GM12878 (cell line): ENCODE results near the gene C1orf50. TPM values are rescaled to one million over a fixed set of nuclear protein-coding genes. Genes with fewer than 3 reads are reported as not detected.

ENCODE experiments used
- ATAC-seq: fragments of 200-7000 bp; cut with Tn5 transposase; 3 replicates; pipeline ENCODE4 v1.9.1; 2020; ENCODE audit warnings: mild to moderate bottlenecking, moderate library complexity
- BruUV-seq: library from RNA; stranded (reverse); fragments of 400-500 nt; replicated peaks from 2 replicates; lab custom pipeline; 2021; lab: Mats Ljungman, UMichigan
- CTCF ChIA-PET: fragments of 300-600 bp; sonication (Branson Sonifier 250); formaldehyde crosslinking; extraction: SDS; loops from one replicate; lab custom pipeline; 2021; ENCODE audit warnings: inconsistent platforms; lab: Yijun Ruan, JAX
- POLR2A ChIA-PET: fragments of 350-600 bp; formaldehyde crosslinking; extraction: SDS; loops from one replicate; lab custom pipeline; 2021; ENCODE audit warnings: inconsistent platforms; lab: Charles Lee
- RAD21 ChIA-PET: fragments of 300-600 bp; sonication (Branson Sonifier 250); formaldehyde crosslinking; loops from one replicate; lab custom pipeline; 2023; ENCODE audit warnings: antibody characterized with exemption; ENCODE audit not compliant: unreplicated experiment; lab: Charles Lee
- SMC1A ChIA-PET: fragments of 300-600 bp; sonication (Branson Sonifier 250); formaldehyde crosslinking; loops from one replicate; lab custom pipeline; 2023; ENCODE audit not compliant: unreplicated experiment, uncharacterized antibody; lab: Charles Lee
- DNase-seq: peaks from one replicate; pipeline ENCODE4 v3.0.0-alpha.2; 2011; ENCODE audit warnings: low read depth, low spot score
- FAIRE-seq: peaks from 3 replicates; lab custom pipeline; 2011; peaks lifted over from hg19 to GRCh38; lab: Jason Lieb, UNC
- H2AFZ ChIP-seq: 2 replicates; pipeline ENCODE4 v1.6.0; 2011; ENCODE audit warnings: low read depth, low read length, control low read depth; ENCODE audit not compliant: control insufficient read depth
- H3K27ac ChIP-seq: 2 replicates; pipeline ENCODE4 v1.5.1; 2011; ENCODE audit warnings: control low read depth; ENCODE audit not compliant: control insufficient read depth, insufficient read depth
- H3K27me3 ChIP-seq, 2 experiments: replicated peaks in 1 of 2; 2 replicates each; pipeline versions ENCODE4 v1.6.0 to v1.6.1; 2011; ENCODE audit warnings: low read length in 1 of 2; ENCODE audit not compliant: control insufficient read depth in 2 of 2, insufficient read depth in 2 of 2
- H3K36me3 ChIP-seq, 2 experiments: 2 replicates each; pipeline ENCODE4 v1.5.1; 2011; ENCODE audit warnings: low read length in 1 of 2; ENCODE audit not compliant: control insufficient read depth in 2 of 2, insufficient read depth in 2 of 2
- H3K4me1 ChIP-seq: 2 replicates; pipeline ENCODE4 v1.6.1; 2011; ENCODE audit warnings: mild to moderate bottlenecking, low read length, moderate library complexity, mixed read lengths; ENCODE audit not compliant: control insufficient read depth, insufficient read depth
- H3K4me2 ChIP-seq: 2 replicates; pipeline ENCODE4 v1.6.0; 2011; ENCODE audit warnings: control low read depth; ENCODE audit not compliant: control insufficient read depth, insufficient read depth
- H3K4me3 ChIP-seq: fragments of 200-600 bp; sonication (generic); 2 replicates; pipeline ENCODE4 v1.5.1; 2016
- H3K79me2 ChIP-seq: 2 replicates; pipeline ENCODE4 v1.6.0; 2011; ENCODE audit warnings: low read length; ENCODE audit not compliant: control insufficient read depth, insufficient read depth
- H3K9ac ChIP-seq: 2 replicates; pipeline ENCODE4 v1.8.0; 2011; ENCODE audit warnings: low read length, control low read depth, mixed read lengths; ENCODE audit not compliant: control insufficient read depth, insufficient read depth
- H3K9me3 ChIP-seq: replicated peaks from 3 replicates; pipeline ENCODE4 v1.5.1; 2011; ENCODE audit warnings: mild to moderate bottlenecking, low read length; ENCODE audit not compliant: control insufficient read depth, insufficient read depth
- H4K20me1 ChIP-seq: 2 replicates; pipeline ENCODE4 v1.6.0; 2011; ENCODE audit not compliant: control insufficient read depth, insufficient read depth
- MAX ChIP-seq: IDR thresholded peaks from 2 replicates; pipeline ENCODE4 v1.6.1; 2012; ENCODE audit warnings: low read depth, low read length, improper control_type of control experiment
- MYB ChIP-seq: fragments of 150-350 bp; IDR thresholded peaks from 2 replicates; pipeline ENCODE4 v1.6.1; 2014; ENCODE audit warnings: mild to moderate bottlenecking, low read depth, low read length, borderline replicate concordance
- NRF1 ChIP-seq: conservative IDR thresholded peaks from 2 replicates; pipeline ENCODE4 v1.6.1; 2011; ENCODE audit warnings: mild to moderate bottlenecking, low read depth, low read length, improper control_type of control experiment
- PML ChIP-seq: IDR thresholded peaks from 2 replicates; pipeline ENCODE4 v1.6.1; 2012; ENCODE audit warnings: low read length, inconsistent platforms
- WGBS: methylation state at CpG from one replicate; pipeline ENCODE4 v1.1.6; 2016; ENCODE audit warnings: low lambda C conversion rate; ENCODE audit not compliant: insufficient replicate concordance, insufficient coverage; ENCODE audit errors: missing lambda C conversion rate; 5-methylcytosine and 5-hydroxymethylcytosine counted together
- in situ Hi-C: fragments of 300-500 bp; cut with MboI; formaldehyde crosslinking; loops from 9 replicates; pipeline ENCODE4 v1.14.3; 2018; ENCODE audit warnings: mixed read lengths
- intact Hi-C: fragments of 100-400 bp; cut with micrococcal nuclease; formaldehyde crosslinking; loops from one replicate; pipeline ENCODE4 v1.14.2; 2022; ENCODE audit not compliant: unreplicated experiment
- polyA plus RNA-seq, 11 experiments: library from polyadenylated mRNA; depleted of rRNA in 4 of 11; unstranded in 6 of 11; stranded (reverse) in 5 of 11; fragments of >200 nt; fragmentation: Nextera tagmentation in 4 of 11; fragmentation: Illumina TruSeq in 1 of 11; extraction: Ambion mirVana in 4 of 11; extraction: Trizol in 1 of 11; gene quantifications; 1 replicate in 1 of 11; 2 replicates in 10 of 11; pipeline versions ENCODE4 v1.2.1 to v1.2.3, GENCODE V29; 2011 to 2016; ENCODE audit warnings: inconsistent platforms in 2 of 11, missing spikeins in 2 of 11, low read depth in 1 of 11
- total RNA-seq, 4 experiments: library from RNA; depleted of rRNA in 3 of 4; stranded (reverse); fragments of >200 nt in 3 of 4; fragmentation: Illumina TruSeq in 1 of 4; extraction: Trizol in 1 of 4; gene quantifications; 2 replicates each; pipeline versions ENCODE4 v1.2.1 to v1.2.3, GENCODE V29; 2013 to 2021

The C1orf50 gene
- total and polyA plus RNA-seq, 10 of the 15 experiments (the other 5 are each of a cell fraction or from before 2014, with no cell fraction given), result 1.2 to 10.7 (median 6.7) TPM

DNA sequence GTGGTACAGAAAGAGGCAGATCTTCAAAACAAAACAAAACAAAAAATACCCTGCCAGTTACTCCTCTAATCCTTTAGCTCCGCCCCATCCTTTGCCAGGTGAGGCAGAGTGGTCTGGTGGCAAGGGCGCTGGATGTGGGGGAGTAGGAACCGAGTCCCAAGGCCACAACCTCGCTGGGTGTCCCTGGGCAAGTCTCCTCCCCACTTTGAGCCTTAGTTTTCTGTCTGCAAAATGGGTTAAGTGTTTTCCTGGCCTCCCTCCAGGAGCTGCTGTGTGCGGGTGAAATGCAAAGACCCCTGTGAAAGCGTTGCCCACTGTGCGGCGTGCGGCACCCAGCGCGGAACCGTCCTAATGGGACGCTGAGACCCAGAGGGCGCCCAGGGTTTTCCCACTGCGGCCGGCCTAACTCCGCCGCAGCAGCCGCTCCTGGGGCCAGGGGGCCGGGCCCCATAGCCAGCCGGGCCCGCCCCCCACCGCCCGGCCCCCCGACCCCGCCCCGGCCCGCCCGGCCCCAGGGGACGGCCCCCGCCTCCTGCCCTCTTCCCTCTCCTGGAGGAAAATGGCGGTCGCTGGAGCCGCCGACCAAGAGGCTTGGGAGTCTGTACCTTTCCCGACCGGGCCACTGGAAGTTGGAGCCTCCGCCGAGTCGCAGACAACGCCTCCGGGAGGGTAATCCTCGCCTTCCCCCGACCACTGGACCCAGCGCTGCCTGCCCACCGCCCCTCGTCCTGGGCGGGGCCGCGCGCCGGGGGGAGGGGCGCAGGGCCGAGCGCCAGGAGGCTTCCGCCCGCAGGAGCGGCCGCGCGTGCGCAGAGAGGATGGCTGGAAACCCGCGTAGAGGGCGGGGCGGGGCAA, 49.8 kb downstream of the C1orf50 start, which contains the start of the genes ERMAP and SVBP (continued):
- TF ChIP-seq MAX (no peak; the same call in 1 of the 2 replicates), MYB (no peak)

- in situ Hi-C loops, result no loop called here
- intact Hi-C loops, result loop anchor here (2.0 kb wide), 1 partner anchor 51 kb away; the partner anchor contains the start of genes C1orf50 and P3H1
- BruUV-seq, result no TSS peak
- no peak for ATAC-seq
- RAD21 ChIA-PET, result interaction anchor here (0.7 to 2.9 kb wide), 8 partner anchors 9 to 256 kb away, joined by 3 to 20 read pairs (median 6); partner anchors contain the start of genes C1orf50, P3H1 and ZNF691
- SMC1A ChIA-PET, result interaction anchor here (0.7 to 3.0 kb wide), 9 partner anchors 9 to 1158 kb away, joined by 3 to 27 read pairs (median 3); partner anchors contain the start of genes YBX1 and ZNF691
- H3K27me3 ChIP-seq, result no peaks in the 10 kb centered on the region
- CTCF ChIA-PET, result interaction anchor here (1.1 to 2.9 kb wide), 6 partner anchors 9 to 106 kb away, joined by 3 to 16 read pairs (median 5); partner anchors contain the start of gene ZNF691
- H3K4me2 ChIP-seq, result peak overlapping the region; percentile 70
- H3K4me3 ChIP-seq, result peak overlapping the region; percentile 80
- POLR2A ChIA-PET, result interaction anchor here (0.5 to 2.9 kb wide), 5 partner anchors 27 to 1029 kb away, joined by 3 to 15 read pairs (median 3); partner anchors contain the start of genes YBX1 and ZNF691
- H3K9me3 ChIP-seq, result no peaks in the 10 kb centered on the region
- peaks cover 4% of the 10 kb centered on the region; the same call in 1 of the 2 replicates for H3K4me1 ChIP-seq
- H3K27ac ChIP-seq, result no peak overlapping the region
- no peak for FAIRE-seq
- H3K79me2 ChIP-seq, result peaks cover 2% of the 10 kb centered on the region; the same call in 1 of the 2 replicates
- no peaks in the 10 kb centered on the region for H4K20me1 ChIP-seq
- TF ChIP-seq NRF1 (no peak), PML (0 out of 2 replicates have a peak, but pooled peaks have one; percentile 7)
- WGBS, result under 1% methylated on average over 8 of the region's 13 CpGs
- no peak for DNase-seq
- H3K9ac ChIP-seq, result peak overlapping the region; percentile 39; the same call in 1 of the 2 replicates
- H3K36me3 ChIP-seq, result no peaks in the 10 kb centered on the region
- H2AFZ ChIP-seq, result peak overlapping the region; percentile 79
These were observed 50.4 kb downstream of the C1orf50 start for GRCh38 chr1:42817440-42817767.
